OCI-LY7 (cell line): ENCODE results near the gene HDAC9. TPM values are rescaled to one million over a fixed set of nuclear protein-coding genes. Genes with fewer than 3 reads are reported as not detected.
A peak's percentile ranks its signal among the peaks of the same experiment; 100 is the strongest.

Experiments
- Bru-seq: library from RNA; stranded (reverse); fragments of 400-500 nt; gene quantifications from one replicate; lab custom pipeline; 2021; lab: Mats Ljungman, UMichigan
- BruChase-seq, 2 experiments: library from RNA; stranded (reverse); fragments of 400-500 nt; gene quantifications; one replicate each; lab custom pipeline; 2021; lab: Mats Ljungman, UMichigan
- BruUV-seq: library from RNA; stranded (reverse); fragments of 400-500 nt; replicated peaks from 2 replicates; lab custom pipeline; 2021; lab: Mats Ljungman, UMichigan
- CTCF ChIA-PET: fragments of 300-600 bp; sonication (Branson Sonifier 250); formaldehyde crosslinking; loops from one replicate; lab custom pipeline; 2022; ENCODE audit warnings: antibody characterized with exemption; ENCODE audit not compliant: unreplicated experiment; lab: Charles Lee
- POLR2A ChIA-PET: fragments of 300-600 bp; sonication (Branson Sonifier 250); formaldehyde crosslinking; loops from one replicate; lab custom pipeline; 2022; ENCODE audit warnings: antibody characterized with exemption; lab: Charles Lee
- DNase-seq: peaks from one replicate; pipeline ENCODE4 v3.0.0-alpha.2; 2015; ENCODE audit warnings: low spot score
- H2AFZ ChIP-seq: fragments of 200-600 bp; sonication (generic), shearing (Covaris generic); 2 replicates; pipeline ENCODE4 v1.6.1; 2014; ENCODE audit warnings: mild to moderate bottlenecking, antibody characterized with exemption, low read length, moderate library complexity
- H3K27ac ChIP-seq: fragments of 200-600 bp; sonication (generic); 2 replicates; pipeline ENCODE4 v1.5.1; 2014; ENCODE audit warnings: mixed run types, low read depth, mild to moderate bottlenecking, moderate library complexity, low read length, inconsistent platforms; ENCODE audit not compliant: poor library complexity, severe bottlenecking
- H3K36me3 ChIP-seq: fragments of 200-600 bp; sonication (generic); 2 replicates; pipeline ENCODE4 v1.6.1; 2014; ENCODE audit warnings: mild to moderate bottlenecking, antibody characterized with exemption, low read length, moderate library complexity, mixed read lengths; ENCODE audit not compliant: insufficient read depth
- H3K4me1 ChIP-seq: fragments of 200-600 bp; sonication (generic); 2 replicates; pipeline ENCODE4 v1.5.1; 2014; ENCODE audit warnings: mild to moderate bottlenecking, low read length; ENCODE audit not compliant: insufficient read depth, poor library complexity, severe bottlenecking
- H3K4me2 ChIP-seq: fragments of 200-600 bp; sonication (generic); 2 replicates; pipeline ENCODE4 v1.6.1; 2014; ENCODE audit warnings: mild to moderate bottlenecking, low read length
- H3K4me3 ChIP-seq: fragments of 200-600 bp; sonication (generic); 2 replicates; pipeline ENCODE4 v1.5.1; 2014; ENCODE audit warnings: mild to moderate bottlenecking, low read depth, low read length; ENCODE audit not compliant: poor library complexity, severe bottlenecking
- H3K79me2 ChIP-seq: fragments of 200-600 bp; sonication (generic); 2 replicates; pipeline ENCODE4 v1.6.1; 2016; ENCODE audit warnings: low read depth, mild to moderate bottlenecking, low read length, moderate library complexity, mixed read lengths; ENCODE audit not compliant: insufficient read depth
- H3K9me2 ChIP-seq: fragments of 200-600 bp; sonication (generic); 2 replicates; pipeline ENCODE4 v1.6.1; 2016; ENCODE audit warnings: mild to moderate bottlenecking, low read length, mixed read lengths; ENCODE audit not compliant: insufficient read depth
- H3K9me3 ChIP-seq: fragments of 200-600 bp; sonication (generic); 2 replicates; pipeline ENCODE4 v1.6.1; 2014; ENCODE audit warnings: mild to moderate bottlenecking, mixed run types, low read length, mixed read lengths
- H4K20me1 ChIP-seq: fragments of 200-600 bp; sonication (generic); 2 replicates; pipeline ENCODE4 v1.6.1; 2014; ENCODE audit warnings: mild to moderate bottlenecking, antibody characterized with exemption, low read length, moderate library complexity, mixed read lengths; ENCODE audit not compliant: insufficient read depth
- CTCF ChIP-seq: fragments of 200-600 bp; sonication (generic); conservative IDR thresholded peaks from 2 replicates; pipeline ENCODE4 v1.5.1; 2014; ENCODE audit warnings: mild to moderate bottlenecking, antibody characterized with exemption, low read length, moderate library complexity, mixed read lengths
- EZH2phosphoT487 ChIP-seq: fragments of 200-600 bp; sonication (generic); IDR thresholded peaks from 2 replicates; pipeline ENCODE4 v1.6.1; 2018; ENCODE audit warnings: low read depth, borderline replicate concordance, mild to moderate bottlenecking, mixed run types, antibody characterized with exemption, low read length, moderate library complexity, mixed read lengths
- intact Hi-C: fragments of 100-400 bp; cut with micrococcal nuclease; formaldehyde crosslinking; loops from one replicate; pipeline ENCODE4 v1.10.0; 2022; ENCODE audit not compliant: unreplicated experiment
- long read RNA-seq: library from polyadenylated mRNA; stranded (forward); transcript quantifications from one replicate; pipeline ENCODE4 v2.0.0, GENCODE V29; 2022
- total RNA-seq, 2 experiments: library from RNA; depleted of rRNA in 1 of 2; stranded (reverse); fragments of >200 nt in 1 of 2; shearing (Covaris generic) in 1 of 2; gene quantifications; 2 replicates each; pipeline ENCODE4 v1.2.3, GENCODE V29; 2014 to 2022

The HDAC9 gene
- 90.3 and 91.7 TPM in 2 replicates for total RNA-seq (2014; rRNA removed; shearing (Covaris generic))
- 58.8 and 68.2 TPM in 2 replicates for total RNA-seq (2022)
- percentile 65 among the genes with signal in this experiment for Bru-seq, nascent RNA
- BruChase-seq, experiment 1, labeled RNA remaining after a 6-hour chase, result percentile 42 among the genes with signal in this experiment
- BruChase-seq, experiment 2, labeled RNA remaining after a 2-hour chase, result percentile 51 among the genes with signal in this experiment
- long read RNA-seq, full-length matches to known transcripts, result 31 of 166 reads
- long read RNA-seq, partial matches to known transcripts, result 23 of 166 reads
- long read RNA-seq, other reads (novel, unspliced or antisense), result 112 of 166 reads

DNA sequence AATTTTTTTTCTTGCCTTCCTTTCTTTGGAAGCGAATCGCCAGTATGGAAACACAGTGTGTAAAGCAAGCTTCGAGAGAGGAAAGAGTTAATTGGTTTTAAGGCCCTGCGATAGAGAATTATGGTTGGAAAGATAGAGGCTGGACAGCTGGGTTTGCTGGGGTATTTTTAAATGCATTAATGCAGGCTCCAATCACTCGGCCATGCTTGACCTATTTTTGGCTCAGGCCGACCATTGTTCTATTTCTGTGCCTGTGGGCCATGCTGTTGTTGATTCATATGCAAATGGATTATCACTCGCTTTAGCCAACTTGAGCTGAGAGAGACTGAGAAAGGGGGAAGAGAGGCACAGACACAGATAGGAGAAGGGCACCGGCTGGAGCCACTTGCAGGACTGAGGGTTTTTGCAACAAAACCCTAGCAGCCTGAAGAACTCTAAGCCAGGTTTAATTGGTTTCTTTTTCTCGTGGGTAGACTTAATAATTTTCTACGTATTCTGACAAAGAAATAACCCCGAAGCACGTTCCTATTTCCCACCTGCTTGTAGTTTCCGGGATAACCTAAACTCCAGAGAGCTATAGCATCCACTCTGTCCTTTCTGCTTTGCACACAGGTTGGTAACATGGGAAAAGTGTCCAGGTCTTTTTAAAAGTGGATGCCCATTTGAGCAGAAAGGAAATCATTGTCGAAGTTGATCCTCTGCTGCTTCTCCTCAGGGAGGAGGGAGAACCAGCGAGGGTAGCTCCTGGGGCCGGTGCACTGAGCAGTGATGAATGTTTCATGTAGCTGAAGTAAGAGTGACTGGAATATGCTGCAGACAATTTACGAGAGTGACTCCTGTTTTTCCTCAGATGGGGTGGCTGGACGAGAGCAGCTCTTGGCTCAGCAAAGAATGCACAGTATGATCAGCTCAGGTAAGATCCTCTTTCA, at the start of gene HDAC9:
Gene HDAC9, plus strand, starts transcription at position 338 of the 929 bp plus-strand sequence. Its CDS starts 554 bp downstream, at position 892.
- no peaks in the 10 kb centered on the region for H3K36me3 ChIP-seq
- TSS peak; percentile 58 for BruUV-seq
- POLR2A ChIA-PET, result interaction anchor here (0.6 to 18.1 kb wide), 26 partner anchors 8 to 1546 kb away, joined by 3 to 532 read pairs (median 6); no protein-coding TSS in a partner anchor
- peak within 1 kb of the TSS; percentile 85 for H3K4me3 ChIP-seq
- H3K27ac ChIP-seq, result peak within 1 kb of the TSS; percentile 79
- no peaks in the 10 kb centered on the region for H3K9me3 ChIP-seq
- intact Hi-C loops, result loop anchor here (1.0 to 10.0 kb wide), 5 partner anchors 25 to 551 kb away; partner anchors contain the start of gene SNX13
- DNase-seq, result peak; percentile 92
- H3K4me1 ChIP-seq, result peaks cover 29% of the 10 kb centered on the region
- H4K20me1 ChIP-seq, result peaks cover 10% of the 10 kb centered on the region; the same call in 1 of the 2 replicates
- H3K4me2 ChIP-seq, result peak within 1 kb of the TSS; percentile 93
- peaks cover 51% of the 10 kb centered on the region for H3K79me2 ChIP-seq
- H2AFZ ChIP-seq, result peak within 1 kb of the TSS; percentile 68; the same call in 1 of the 2 replicates
- TF ChIP-seq CTCF, result no peak
- no peak for TF ChIP-seq EZH2phosphoT487
- CTCF ChIA-PET, result interaction anchor here (0.9 to 1.5 kb wide), 4 partner anchors 14 to 143 kb away, joined by 4 to 6 read pairs (median 4); no protein-coding TSS in a partner anchor
- H3K9me2 ChIP-seq, result no peaks in the 10 kb centered on the region

DNA sequence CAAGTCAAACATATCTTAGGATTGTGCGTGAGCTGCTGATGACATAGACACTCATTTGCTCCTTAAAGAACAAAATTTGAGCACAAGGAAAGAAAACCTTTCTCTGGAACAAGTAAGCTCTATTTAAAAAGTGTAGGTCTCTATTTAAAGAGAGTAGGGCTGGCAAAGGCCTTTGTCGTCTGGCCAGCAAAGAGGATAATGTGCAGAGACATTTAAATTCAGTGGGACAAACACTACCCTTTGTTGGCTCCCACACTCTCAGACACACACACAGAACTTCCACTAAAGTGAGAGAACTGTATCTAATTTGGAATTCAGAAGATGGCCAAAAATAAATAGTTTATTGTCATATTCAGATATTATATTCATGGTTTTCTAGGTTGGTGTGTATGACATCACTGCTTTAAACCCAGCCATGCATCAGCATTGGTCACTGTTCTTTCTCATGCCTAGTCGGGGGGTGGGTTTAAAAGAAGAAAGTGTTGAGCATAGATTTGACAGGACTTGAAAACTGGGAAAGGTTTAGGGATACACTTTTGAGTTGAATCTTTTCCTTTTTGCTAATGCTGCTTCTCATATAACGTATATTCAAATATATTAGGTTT, 49.5 kb upstream of the HDAC9 start:
- DNase-seq, result no peak
- H3K36me3 ChIP-seq, result no peaks in the 10 kb centered on the region
- H3K9me3 ChIP-seq, result no peaks in the 10 kb centered on the region
- H3K79me2 ChIP-seq, result no peaks in the 10 kb centered on the region
- no peak overlapping the region for H3K4me3 ChIP-seq
- no peaks in the 10 kb centered on the region for H3K9me2 ChIP-seq
- TF ChIP-seq CTCF, result no peak
- no peak for TF ChIP-seq EZH2phosphoT487
- no peaks in the 10 kb centered on the region for H3K4me1 ChIP-seq
- no TSS peak for BruUV-seq
- H3K4me2 ChIP-seq, result no peak overlapping the region
- H3K27ac ChIP-seq, result no peak overlapping the region
- intact Hi-C loops, result no loop called here
- ChIA-PET CTCF (no interaction called here), POLR2A (interaction anchor here (0.6 to 1.5 kb wide), 4 partner anchors 10 to 24 kb away, joined by 3 to 8 read pairs (median 4); no protein-coding TSS in a partner anchor)
- H2AFZ ChIP-seq, result no peak overlapping the region
- H4K20me1 ChIP-seq, result no peaks in the 10 kb centered on the region
